ENCODE results near the gene MYO10.
A peak's percentile ranks its signal among the peaks of the same experiment; 100 is the strongest.

DNA sequence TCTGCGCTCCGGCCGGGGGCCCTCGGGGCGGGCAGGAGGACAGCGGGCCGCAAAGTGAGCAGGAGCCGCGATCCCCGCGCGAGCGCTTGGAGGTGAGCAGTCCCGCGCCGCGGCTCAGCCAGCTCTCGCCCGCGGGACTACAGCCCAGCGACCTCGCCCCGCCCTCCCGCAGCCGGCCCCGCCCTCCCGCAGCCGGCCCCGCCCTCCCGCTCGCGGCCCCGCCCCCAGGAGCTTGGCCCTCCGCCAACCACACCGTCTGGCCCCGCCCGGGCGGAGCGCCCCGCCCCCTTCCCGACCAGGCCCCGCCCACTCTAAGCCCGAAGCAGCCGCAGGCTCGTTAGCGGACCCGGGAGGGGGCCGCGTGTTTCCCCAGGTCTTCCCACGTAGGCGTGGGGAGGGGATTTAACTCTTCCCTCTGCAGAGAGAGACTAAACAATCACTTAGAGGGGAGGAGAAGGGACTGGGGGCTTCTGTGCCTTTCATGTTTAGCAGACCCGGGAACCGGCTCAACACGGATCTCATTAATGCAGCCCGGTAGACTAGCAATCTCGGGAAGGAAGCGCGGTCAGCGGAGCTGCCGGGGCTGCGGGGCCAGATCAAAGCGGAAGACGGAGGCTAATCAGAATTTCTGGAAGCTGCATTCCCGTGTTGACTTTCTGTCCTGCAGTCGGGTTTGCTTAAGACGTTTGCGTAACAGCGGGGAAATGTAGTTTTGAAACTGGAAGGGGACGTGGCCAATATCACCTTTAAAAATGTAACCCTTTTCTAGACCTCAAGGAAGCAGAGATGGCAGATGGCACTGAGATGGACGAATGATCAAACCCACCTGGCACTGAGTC lies at the start of gene MYO10:
- TF ChIP-seq POLR2A (IDR thresholded peaks at IDR 0.05) = peak; percentile 84 to 86
- TF ChIP-seq, protein P1, sequence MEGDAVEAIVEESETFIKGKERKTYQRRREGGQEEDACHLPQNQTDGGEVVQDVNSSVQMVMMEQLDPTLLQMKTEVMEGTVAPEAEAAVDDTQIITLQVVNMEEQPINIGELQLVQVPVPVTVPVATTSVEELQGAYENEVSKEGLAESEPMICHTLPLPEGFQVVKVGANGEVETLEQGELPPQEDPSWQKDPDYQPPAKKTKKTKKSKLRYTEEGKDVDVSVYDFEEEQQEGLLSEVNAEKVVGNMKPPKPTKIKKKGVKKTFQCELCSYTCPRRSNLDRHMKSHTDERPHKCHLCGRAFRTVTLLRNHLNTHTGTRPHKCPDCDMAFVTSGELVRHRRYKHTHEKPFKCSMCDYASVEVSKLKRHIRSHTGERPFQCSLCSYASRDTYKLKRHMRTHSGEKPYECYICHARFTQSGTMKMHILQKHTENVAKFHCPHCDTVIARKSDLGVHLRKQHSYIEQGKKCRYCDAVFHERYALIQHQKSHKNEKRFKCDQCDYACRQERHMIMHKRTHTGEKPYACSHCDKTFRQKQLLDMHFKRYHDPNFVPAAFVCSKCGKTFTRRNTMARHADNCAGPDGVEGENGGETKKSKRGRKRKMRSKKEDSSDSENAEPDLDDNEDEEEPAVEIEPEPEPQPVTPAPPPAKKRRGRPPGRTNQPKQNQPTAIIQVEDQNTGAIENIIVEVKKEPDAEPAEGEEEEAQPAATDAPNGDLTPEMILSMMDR (IDR thresholded peaks at IDR 0.05) = peak in 1 of 6 experiments; percentile 4

Data from Peyer's patch (tissue), 4 donors.